IPS DF 19.7 (cell line): ENCODE results near the gene CAT.

ENCODE experiments used
- DNase-seq: peaks from one replicate; pipeline ENCODE4 v3.0.0-alpha.2; 2013; ENCODE audit warnings: low read depth, low spot score

CAT gene

GRCh38 chr11:34495239-34495723 lies 56.5 kb downstream of the CAT start:
- DNase-seq = no peak

- DNase-seq = no peak
Measured at GRCh38 chr11:34495724-34496377, 57.1 kb downstream of the CAT start.

- no peak for DNase-seq
Measured at GRCh38 chr11:34499719-34500500, 61.2 kb downstream of the CAT start.

GRCh38 chr11:34501500-34501899 lies 62.8 kb downstream of the CAT start:
- no peak for DNase-seq

GRCh38 chr11:34501949-34502348 lies 63.2 kb downstream of the CAT start:
- no peak for DNase-seq

- DNase-seq = no peak
Measured at GRCh38 chr11:34502949-34503348, 64.2 kb downstream of the CAT start.

GRCh38 chr11:34505874-34506273 lies 67.1 kb downstream of the CAT start:
- DNase-seq = no peak

GRCh38 chr11:34507156-34507555 lies 68.4 kb downstream of the CAT start:
- no peak for DNase-seq

GRCh38 chr11:34507610-34508009 lies 68.9 kb downstream of the CAT start:
- no peak for DNase-seq

- no peak for DNase-seq
Measured at GRCh38 chr11:34508524-34508923, 69.8 kb downstream of the CAT start.

- DNase-seq = no peak
Measured at GRCh38 chr11:34509336-34509876, 70.7 kb downstream of the CAT start.

GRCh38 chr11:34510218-34510617 lies 71.5 kb downstream of the CAT start:
- no peak for DNase-seq

GRCh38 chr11:34510673-34511072 lies 71.9 kb downstream of the CAT start:
- no peak for DNase-seq

GRCh38 chr11:34512840-34513681 lies 74.3 kb downstream of the CAT start:
- DNase-seq = peak; percentile 38

GRCh38 chr11:34513682-34514449 lies 75.1 kb downstream of the CAT start, which contains the start of gene ELF5:
Gene ELF5, minus strand, starts transcription at chr11:34513794. Its CDS starts 8,045 bp downstream, at chr11:34505749.
- DNase-seq = no peak

- DNase-seq = no peak
Measured at GRCh38 chr11:34514597-34514996, 75.9 kb downstream of the CAT start.

GRCh38 chr11:34516247-34517040 lies 77.7 kb downstream of the CAT start:
- no peak for DNase-seq

- no peak for DNase-seq
Measured at GRCh38 chr11:34519595-34520235, 81.0 kb downstream of the CAT start.

GRCh38 chr11:34521265-34521664 lies 82.5 kb downstream of the CAT start:
- DNase-seq = no peak
